HG03095 (cell line): ENCODE results near the gene HBA1.
"Not testable (repeated sequence)": the region's sequence is repeated elsewhere in the genome, so short reads cannot be mapped to it uniquely, and the experiment has no call there.

Experiments used
- ATAC-seq: cut with Tn5 transposase; IDR thresholded peaks from one replicate; pipeline ENCODE4 v1.9.1; 2021; ENCODE audit warnings: moderate library complexity; ENCODE audit not compliant: unreplicated experiment

Gene HBA1

DNA sequence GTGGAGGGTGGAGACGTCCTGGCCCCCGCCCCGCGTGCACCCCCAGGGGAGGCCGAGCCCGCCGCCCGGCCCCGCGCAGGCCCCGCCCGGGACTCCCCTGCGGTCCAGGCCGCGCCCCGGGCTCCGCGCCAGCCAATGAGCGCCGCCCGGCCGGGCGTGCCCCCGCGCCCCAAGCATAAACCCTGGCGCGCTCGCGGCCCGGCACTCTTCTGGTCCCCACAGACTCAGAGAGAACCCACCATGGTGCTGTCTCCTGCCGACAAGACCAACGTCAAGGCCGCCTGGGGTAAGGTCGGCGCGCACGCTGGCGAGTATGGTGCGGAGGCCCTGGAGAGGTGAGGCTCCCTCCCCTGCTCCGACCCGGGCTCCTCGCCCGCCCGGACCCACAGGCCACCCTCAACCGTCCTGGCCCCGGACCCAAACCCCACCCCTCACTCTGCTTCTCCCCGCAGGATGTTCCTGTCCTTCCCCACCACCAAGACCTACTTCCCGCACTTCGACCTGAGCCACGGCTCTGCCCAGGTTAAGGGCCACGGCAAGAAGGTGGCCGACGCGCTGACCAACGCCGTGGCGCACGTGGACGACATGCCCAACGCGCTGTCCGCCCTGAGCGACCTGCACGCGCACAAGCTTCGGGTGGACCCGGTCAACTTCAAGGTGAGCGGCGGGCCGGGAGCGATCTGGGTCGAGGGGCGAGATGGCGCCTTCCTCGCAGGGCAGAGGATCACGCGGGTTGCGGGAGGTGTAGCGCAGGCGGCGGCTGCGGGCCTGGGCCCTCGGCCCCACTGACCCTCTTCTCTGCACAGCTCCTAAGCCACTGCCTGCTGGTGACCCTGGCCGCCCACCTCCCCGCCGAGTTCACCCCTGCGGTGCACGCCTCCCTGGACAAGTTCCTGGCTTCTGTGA is at the start of gene HBA1:
Gene HBA1, plus strand, starts transcription at position 204 of the 906 bp plus-strand sequence. Its CDS starts 37 bp downstream, at position 241.
- not testable (repeated sequence) for ATAC-seq

DNA sequence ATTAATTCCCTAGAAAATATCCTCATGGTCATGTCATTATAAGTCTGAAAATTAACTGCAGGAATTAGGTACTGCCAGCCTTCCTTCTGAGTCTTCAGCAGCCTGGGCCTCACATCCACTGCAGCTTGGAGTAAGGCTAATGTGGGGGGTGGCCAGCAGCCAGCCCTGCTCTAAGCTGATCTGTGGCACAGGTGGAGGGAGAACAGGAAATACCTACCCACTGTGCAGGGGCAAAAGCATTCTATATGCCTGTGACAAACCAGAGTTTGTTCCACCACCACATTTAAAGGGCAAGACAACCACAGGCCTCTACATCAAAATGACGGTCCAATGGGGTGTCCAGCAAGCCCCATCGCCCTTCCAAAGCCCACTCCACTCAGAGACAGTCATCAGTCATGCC is 47.4 kb upstream of the HBA1 start:
- no peak for ATAC-seq

DNA sequence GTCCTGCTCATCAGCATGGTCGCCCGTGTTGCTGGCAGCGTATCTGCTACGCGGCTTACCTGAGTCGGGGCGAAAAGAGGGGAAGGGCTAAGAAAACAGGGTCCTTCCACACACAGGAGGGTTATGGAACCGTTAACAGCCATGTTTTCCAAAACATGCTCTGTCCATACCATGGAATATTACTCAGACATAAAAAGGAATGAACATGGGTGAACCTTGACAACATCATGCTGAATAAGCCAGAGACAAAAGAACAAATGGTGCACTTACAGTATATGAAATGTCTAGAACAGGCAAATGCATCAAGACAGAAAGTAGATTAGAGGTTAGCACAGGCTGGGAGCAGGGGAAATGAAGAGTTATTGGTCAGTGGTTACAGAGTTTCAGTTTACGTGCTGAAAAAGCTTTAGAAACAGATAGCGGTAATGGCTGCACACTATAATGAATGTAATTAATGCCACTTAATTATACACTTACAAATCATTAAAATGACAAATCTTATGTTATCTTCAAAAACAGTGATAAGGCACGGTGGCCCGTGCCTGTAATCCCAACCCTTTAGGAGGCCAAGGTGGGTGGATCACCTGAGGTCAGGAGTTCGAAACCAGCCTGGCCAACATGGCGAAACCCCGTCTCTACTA is 45.8 kb upstream of the HBA1 start:
- no peak for ATAC-seq

DNA sequence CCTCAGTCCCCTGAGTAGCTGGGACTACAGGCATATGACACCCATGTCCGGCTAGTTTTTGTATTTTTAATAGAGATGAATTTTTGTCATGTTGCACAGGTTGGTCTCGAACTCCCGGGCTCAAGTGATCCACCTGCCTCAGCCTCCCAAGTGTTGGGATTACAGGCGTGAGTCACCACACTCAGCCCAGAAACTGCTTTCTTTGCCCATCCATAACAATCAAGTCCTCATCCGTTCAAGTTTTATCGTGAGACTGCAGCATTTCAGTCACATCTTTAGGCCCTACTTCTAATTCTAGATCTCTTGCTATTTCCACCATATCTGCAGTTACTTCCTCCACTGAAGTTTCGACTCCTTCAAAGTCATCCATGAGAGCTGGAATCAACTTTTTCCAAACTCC is 44.4 kb upstream of the HBA1 start:
- ATAC-seq, result no peak

DNA sequence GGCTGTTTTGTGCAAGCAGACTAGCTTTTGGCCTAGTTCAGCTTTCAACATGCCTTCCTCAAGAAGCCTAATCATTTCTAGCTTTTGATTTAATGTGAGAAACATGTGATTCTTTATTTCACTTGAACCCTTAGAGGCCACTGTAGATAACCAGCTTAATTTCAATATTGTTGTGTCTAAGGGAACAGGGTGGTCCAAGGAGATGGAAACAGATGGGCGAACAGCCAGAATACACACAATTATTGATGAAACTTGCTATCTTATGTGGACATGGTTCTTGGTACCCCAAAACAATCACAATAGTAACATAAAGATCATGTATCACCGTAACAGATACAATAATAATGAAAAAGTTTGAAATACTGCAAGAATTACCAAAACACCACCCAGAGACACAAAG is 42.8 kb upstream of the HBA1 start:
- ATAC-seq, result no peak

DNA sequence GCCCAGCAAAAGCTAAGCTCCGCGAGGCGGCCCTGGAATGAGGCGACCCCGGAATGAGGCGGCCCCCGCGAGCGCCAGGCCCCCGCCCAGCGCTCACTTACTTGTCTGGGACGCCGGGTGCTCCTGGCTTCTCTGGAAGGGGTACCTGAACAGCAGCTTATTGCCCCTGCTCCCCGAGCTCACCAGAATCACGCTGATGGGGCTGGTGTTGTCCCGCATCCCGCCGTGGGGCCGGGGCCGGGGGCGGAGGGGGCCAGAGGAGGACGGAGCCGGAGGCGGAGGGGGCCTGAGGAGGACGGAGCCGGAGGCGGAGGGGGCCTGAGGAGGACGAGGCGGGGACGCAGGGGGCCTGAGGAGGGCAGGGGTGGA is 38.4 kb upstream of the HBA1 start:
- ATAC-seq, result no peak

DNA sequence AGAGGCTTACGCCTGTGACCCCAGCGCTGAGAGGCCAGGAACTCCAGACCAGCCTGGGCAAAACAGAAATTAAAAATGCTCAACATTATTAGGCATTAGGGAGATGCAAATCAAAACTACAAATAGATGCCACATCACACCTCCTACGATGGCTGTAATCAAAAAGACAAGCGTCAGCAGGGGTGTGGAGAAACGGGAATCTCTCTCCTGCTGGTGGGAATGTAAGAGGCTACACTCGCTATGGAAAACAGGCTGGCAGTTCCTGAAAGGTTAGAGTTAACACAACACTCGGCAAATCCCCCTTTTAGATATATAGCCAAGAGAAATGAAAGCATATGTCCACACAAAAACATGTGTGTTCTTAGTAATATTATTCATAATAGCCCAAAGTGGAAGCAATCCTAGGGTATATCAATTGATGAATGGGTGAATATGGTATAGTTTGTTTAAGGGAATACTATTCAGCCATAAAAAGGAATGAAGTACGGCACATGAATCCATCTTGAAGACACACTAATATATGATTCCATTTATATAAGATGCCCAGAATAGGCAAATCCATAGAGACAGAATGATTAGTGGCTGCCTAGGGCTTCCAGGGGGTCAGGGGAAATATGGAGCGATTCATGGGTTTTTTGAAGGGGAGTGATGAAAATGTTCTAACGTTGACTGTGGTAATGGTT is 36.2 kb upstream of the HBA1 start:
- no peak for ATAC-seq

DNA sequence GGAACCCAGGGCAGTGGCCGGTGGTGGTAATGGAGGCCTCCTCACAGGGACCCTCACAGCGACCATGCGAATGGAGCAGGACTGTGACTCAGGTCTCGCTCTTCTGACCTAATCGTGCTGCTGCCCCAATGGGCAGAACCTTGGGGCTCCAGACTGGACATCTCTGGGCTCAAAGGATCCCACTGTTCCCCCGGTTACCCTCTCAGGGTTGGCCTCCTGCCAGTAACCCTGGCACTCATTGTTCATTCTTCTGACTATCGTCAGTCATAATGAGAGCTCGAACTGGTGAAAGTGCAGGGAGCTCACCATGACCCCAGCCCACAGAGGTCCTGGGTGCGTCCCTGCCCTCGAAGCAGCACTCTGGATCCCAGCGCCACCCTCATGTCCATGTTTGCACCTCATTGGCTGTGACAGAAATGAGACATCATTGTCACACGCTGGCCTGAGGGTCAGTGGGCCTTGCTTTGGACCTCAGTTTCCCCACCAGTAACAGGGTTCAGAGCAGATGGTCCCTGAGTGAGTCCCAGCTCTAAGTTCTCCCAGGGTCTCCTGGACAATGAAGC is 34.0 kb upstream of the HBA1 start:
- no peak for ATAC-seq

DNA sequence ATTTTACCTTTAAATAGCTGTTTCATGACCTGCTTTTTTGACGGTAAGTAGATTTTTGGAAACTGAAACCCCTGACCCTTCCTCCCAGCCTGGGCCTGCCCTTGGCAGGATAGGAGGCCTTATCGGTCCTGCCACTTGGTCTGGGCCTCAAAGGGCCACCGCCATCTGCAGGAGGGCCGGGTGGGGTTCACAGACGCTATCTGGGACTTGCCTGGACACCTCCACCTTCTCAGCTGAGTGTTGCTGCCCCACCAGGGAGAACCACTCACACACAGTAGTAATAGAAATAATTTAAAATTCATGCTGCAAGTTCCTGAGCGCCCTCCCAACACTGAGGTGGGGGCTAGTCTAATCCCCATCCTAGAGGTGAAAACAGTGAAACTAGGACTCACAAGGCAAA is 33.4 kb upstream of the HBA1 start:
- no peak for ATAC-seq

DNA sequence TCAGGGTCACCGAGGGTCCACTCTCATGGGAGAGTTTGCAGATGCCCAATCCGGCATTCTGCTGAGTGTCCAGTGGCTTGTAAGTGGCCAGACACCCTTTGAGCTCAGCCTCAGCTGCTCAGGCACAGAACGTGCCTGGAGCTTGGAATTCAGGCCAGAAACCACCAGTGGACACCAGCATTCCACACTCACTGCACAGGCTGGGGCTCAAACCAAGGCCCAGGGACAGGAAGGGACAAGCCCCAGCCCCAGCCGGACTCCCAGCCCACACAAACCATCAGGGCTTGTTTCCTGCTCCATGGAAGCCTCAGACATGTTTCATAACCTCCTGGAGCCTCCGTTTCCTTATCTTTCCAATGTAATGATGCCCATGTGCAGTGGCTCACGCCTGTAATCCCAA is 33.0 kb upstream of the HBA1 start:
- ATAC-seq, result no peak

DNA sequence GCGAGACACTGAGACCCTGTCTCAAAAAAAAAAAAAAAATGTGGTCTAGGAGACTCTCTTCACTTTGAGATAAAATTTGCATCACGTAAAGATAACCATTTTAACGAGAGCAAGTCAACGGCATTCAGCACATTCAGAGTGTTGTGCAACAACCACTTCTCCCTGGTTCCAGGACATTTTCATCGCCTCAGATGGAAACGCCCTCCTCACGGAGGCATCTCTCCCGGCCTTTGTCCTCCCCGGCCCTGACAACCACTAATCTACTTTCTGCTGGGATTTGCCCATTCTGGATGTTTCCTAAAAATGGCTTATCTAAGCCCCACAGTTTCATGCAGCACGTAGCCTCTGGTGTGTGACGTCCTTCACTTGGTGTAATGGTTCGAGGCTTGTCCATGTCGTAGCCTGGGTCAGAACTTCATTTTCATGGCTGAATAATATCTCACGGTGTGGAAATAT is 31.7 kb upstream of the HBA1 start:
- ATAC-seq, result no peak

DNA sequence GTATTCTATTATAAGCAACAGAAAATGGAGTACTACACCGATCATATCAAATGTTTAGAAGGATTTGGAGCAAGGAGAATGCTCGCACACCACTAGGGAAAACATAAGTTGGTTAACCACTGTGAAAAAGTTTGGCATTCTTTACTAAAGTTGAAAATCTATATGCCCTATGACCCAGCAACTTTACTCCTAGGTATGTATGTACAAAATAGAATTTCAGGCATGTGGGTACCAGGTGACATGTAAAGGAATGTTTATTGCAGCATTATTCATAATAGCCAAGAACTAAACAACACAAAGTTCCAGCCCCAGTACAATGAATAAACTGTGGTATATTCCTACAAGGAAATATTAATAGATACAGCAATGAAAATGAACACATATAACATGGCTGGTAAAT is 29.8 kb upstream of the HBA1 start:
- no peak for ATAC-seq

DNA sequence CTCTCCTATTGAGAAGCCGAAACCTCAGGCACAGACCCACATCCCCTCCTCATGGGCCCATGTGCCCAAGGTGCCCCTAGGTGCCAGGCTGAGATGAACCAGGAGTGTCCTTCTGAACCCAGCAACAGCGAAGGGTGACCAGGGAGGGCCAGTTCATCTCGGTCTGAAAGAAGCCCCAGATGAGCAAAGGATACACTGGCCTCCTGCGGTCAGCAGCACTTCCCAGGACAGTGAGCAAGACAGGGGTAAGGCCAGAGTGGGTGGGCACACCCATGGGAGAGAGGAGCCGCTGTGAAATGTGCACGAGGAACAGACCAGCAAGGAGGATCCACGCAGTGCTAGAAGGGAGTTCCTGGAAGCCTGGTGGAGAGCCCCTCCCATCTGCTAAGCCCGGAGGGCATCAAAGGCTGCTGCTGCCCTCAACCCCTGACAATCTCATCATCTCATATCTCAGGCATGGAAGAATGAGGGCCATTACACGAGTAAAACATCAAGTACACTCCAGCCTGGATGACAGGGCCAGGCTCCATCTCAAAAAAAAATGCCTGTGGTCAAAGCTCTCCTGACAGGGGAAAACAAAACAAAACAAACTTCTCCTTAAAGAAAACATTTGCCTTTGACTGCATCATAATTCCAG is 27.3 kb upstream of the HBA1 start:
- no peak for ATAC-seq

DNA sequence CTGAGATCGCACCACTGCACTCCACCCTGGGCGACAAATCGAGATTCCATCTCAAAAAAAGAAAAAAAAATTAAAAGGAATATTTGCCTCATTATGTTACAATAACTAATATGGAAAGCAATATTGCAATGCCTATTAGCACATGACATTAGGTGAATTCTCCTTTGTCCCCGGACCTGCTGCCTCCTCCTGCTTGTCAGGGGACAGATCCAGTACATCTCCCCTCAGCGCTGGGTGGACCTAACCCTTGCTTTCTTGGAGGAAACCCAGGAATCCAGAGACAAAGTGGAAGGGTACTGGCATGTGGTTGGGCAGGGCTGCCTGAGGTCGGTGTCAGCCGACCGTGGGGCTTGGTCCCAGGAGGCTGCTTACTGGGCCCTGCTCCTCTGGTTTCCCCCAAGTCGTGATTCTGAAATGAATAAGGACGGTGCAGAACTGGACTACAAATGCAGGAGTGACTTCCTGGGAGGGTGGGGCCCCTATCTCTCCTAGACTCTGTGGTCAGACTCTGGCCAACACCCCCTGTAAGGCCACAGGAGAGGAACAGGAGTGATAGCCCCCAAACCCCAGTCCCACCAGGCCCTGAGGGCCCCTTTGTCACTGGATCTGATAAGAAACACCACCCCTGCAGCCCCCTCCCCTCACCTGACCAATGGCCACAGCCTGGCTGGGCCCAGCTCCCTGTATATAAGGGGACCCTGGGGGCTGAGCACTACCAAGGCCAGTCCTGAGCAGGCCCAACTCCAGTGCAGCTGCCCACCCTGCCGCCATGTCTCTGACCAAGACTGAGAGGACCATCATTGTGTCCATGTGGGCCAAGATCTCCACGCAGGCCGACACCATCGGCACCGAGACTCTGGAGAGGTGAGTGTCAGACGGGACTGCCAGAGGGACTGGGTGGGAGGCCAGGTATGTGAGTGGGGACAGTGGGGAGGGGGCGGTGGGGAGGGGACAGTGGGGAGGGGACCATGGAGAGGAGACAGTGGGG is 24.0 kb upstream of the HBA1 start, which contains the start of gene HBZ:
Gene HBZ, plus strand, starts transcription at position 504 of the 988 bp plus-strand sequence. Its CDS starts 266 bp downstream, at position 770.
- ATAC-seq, result no peak

DNA sequence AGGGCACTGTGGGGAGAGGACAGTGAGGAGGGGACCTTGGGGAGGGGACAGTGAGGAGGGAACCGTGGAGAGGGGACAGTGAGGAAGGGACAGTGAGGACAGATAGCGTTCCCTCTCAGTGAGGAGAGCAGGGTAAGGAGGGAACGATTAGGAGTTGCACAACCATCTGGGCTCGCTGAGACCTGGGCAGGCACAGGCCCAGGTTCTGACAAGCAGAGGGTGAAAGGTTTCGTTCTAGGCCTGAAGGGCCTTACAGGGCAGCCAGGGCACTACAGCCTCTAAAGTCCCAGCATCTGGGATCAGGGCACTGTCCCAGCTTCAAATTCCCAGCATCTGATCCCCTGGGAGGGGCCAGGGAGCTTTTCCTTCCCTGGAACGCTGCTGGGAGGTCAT is 23.4 kb upstream of the HBA1 start:
- not testable (repeated sequence) for ATAC-seq

DNA sequence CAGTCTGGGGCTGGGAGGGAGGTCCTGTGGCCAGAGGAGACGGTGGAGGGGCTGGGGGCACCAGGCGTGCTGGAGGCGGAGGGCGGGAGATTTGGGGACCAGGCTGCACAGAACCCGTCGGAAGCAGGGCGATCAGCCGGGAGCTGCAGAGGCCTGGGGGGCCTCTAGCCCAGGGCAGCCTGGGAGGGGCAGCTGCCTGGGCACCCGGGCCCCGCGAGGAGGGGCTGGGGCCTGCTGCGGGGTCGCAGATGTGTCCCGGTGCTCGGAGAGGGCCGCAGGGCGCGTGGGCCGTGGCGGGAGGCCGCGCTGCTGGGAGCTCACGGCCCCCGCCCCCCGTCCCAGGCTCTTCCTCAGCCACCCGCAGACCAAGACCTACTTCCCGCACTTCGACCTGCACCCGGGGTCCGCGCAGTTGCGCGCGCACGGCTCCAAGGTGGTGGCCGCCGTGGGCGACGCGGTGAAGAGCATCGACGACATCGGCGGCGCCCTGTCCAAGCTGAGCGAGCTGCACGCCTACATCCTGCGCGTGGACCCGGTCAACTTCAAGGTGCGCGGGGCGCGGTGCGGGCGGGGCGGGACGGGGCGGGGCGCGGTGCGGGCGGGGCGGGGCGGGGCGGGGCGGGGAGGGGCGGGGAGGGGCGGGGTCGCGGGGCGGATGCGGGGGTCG is 22.8 kb upstream of the HBA1 start:
- not testable (repeated sequence) for ATAC-seq

DNA sequence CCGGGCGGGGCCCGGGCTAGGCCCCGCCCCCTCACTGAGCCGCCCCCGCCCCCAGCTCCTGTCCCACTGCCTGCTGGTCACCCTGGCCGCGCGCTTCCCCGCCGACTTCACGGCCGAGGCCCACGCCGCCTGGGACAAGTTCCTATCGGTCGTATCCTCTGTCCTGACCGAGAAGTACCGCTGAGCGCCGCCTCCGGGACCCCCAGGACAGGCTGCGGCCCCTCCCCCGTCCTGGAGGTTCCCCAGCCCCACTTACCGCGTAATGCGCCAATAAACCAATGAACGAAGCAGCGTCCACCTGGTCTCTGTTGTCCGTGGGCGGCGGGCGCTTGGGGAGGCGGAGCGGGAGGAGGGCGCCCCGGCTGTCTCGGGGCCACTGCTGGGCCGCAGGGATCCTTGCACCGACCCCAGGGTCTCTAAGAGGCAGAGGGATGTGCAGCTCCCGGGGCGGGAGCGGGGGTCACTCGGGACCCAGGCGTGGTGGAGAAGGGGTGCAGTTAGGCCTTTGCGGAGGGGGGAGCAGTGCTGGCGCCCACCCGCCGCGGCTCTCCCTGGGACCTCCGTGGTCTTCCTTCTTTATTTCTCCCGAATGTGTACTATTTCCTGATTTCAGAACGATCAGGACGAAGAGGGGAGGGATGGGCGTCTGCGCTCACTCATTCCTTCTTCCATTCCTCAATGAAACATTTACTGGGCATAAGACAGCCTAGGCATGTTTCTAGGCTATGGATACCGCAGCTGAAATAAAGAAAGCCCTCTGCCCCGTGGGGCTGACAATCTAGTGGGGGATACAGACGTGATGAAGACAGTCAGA is 22.1 kb upstream of the HBA1 start:
- ATAC-seq, result no peak

DNA sequence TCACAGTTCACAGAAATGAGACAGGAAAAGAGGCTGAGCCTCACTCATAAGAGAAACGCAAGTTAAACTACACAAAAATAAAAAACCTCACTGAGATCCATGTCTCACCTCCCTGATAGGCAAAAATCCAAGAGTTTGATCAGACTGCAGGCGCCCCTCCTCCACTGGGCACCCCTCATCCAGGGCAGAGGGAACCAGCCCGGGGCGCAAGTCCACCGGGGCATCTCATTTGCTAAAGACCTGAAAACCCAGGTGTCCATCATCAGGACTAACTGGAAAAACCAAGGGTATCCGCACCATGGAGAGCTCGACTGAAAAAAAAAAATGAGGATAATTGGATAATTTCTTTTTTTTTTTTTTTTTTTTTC is 21.5 kb upstream of the HBA1 start:
- ATAC-seq, result no peak
